Natural killer cell (primary cell): Measurements from ENCODE around the gene SFMBT1. TPM values are rescaled to one million over a fixed set of nuclear protein-coding genes. Genes with fewer than 3 reads are reported as not detected.

Experiments used
- ATAC-seq, 3 donors: fragments of 150-1000 bp in 2 of 3; fragments of 200-7000 bp in 1 of 3; cut with Tn5 transposase; 1 replicate in 1 of 3; 2 replicates in 2 of 3; pipeline ENCODE4 v1.10.0; 2021; ENCODE audit warnings: mild to moderate bottlenecking in 2 of 3, moderate library complexity in 2 of 3
- DNase-seq, 2 donors: peaks; one replicate each; pipeline versions ENCODE4 v3.0.0 to v3.0.0-alpha.2; 2013 to 2021; ENCODE audit warnings: mixed read lengths in 1 of 2
- H3K27ac ChIP-seq: one replicate; pipeline ENCODE4 v1.5.1; 2013; ENCODE audit warnings: mild to moderate bottlenecking, low read length
- H3K27me3 ChIP-seq: one replicate; pipeline ENCODE4 v1.6.1; 2013; ENCODE audit warnings: low read length; ENCODE audit not compliant: control insufficient read depth, insufficient read depth
- H3K36me3 ChIP-seq: one replicate; pipeline ENCODE4 v1.6.1; 2013; ENCODE audit warnings: low read length; ENCODE audit not compliant: control insufficient read depth, insufficient read depth
- H3K4me1 ChIP-seq: one replicate; pipeline ENCODE4 v1.6.1; 2013; ENCODE audit warnings: low read length; ENCODE audit not compliant: control insufficient read depth, insufficient read depth
- H3K4me3 ChIP-seq: one replicate; pipeline ENCODE4 v1.5.1; 2013; ENCODE audit warnings: low read length
- H3K9me3 ChIP-seq: one replicate; pipeline ENCODE4 v1.6.1; 2013; ENCODE audit warnings: low read length; ENCODE audit not compliant: control insufficient read depth, insufficient read depth
- H3K27ac Mint-ChIP-seq, 2 donors: one replicate each; pipeline ENCODE4 v1.8.0; 2022; ENCODE audit warnings: mild to moderate bottlenecking in 2 of 2, mixed read lengths in 2 of 2, moderate library complexity in 1 of 2
- H3K27me3 Mint-ChIP-seq, 2 donors: one replicate each; pipeline ENCODE4 v1.8.0; 2022; ENCODE audit warnings: low read depth in 2 of 2, mixed read lengths in 2 of 2
- H3K36me3 Mint-ChIP-seq: one replicate; pipeline ENCODE4 v1.8.0; 2022; ENCODE audit warnings: mixed read lengths
- H3K4me1 Mint-ChIP-seq, 2 donors: one replicate each; pipeline ENCODE4 v1.8.0; 2022; ENCODE audit warnings: mixed read lengths in 2 of 2
- H3K4me3 Mint-ChIP-seq: one replicate; pipeline ENCODE4 v1.8.0; 2022; ENCODE audit warnings: mild to moderate bottlenecking, moderate library complexity, mixed read lengths
- H3K9me3 Mint-ChIP-seq, 2 donors: one replicate each; pipeline ENCODE4 v1.8.0; 2022; ENCODE audit warnings: mixed read lengths in 2 of 2
- CTCF ChIP-seq: fragments of 200-600 bp; IDR thresholded peaks from one replicate; pipeline ENCODE4 v1.8.0; 2022; ENCODE audit warnings: antibody characterized with exemption
- WGBS: methylation state at CpG from one replicate; pipeline ENCODE4 v1.1.7; 2013; ENCODE audit warnings: missing lambda C conversion rate; ENCODE audit not compliant: insufficient coverage; 5-methylcytosine and 5-hydroxymethylcytosine counted together
- intact Hi-C: fragments of 100-400 bp; cut with micrococcal nuclease; formaldehyde crosslinking; loops from one replicate; pipeline ENCODE4 v1.14.2; 2022
- total RNA-seq, 4 donors: library from RNA; stranded (reverse); fragments of 120-200 nt in 1 of 4; gene quantifications; one replicate each; pipeline versions ENCODE4 v1.2.3 to v1.2.4, GENCODE V29; 2013 to 2022

Gene SFMBT1
- total RNA-seq, 3 donors from 2014 or later (not counting 1 experiment from before 2014, with no cell fraction given) = 20.2 to 22.3 (median 22.2) TPM

DNA sequence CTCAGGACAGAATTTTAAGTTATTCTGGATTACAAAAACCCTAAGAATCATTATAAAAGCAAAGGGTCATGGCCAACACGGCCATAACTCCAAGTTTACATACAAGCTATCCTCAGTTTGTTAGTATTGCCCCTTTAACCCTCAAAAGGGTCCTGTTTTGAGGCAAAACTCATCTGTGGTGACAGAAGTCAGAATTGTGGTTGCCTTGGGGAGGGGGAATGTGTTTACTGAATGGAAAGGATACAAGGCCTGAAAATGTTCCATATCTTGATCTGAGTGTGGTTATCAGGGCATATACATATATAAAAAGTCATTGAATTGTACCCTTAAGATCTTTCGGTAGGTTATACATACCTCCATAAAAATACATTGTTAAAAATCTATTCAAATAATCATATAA is 2.1 kb downstream of the SFMBT1 start:
- intact Hi-C loops = no loop called here
- H3K9me3 Mint-ChIP-seq = no peaks in the 10 kb centered on the region
- no peaks in the 10 kb centered on the region for H3K27me3 ChIP-seq
- no peaks in the 10 kb centered on the region for H3K36me3 ChIP-seq
- no peaks in the 10 kb centered on the region for H3K9me3 ChIP-seq
- ATAC-seq (no peak), DNase-seq (no peak)
- no peak overlapping the region for H3K27ac ChIP-seq
- H3K4me1 ChIP-seq = peaks cover 9% of the 10 kb centered on the region
- no peaks in the 10 kb centered on the region for H3K27me3 Mint-ChIP-seq
- no peak overlapping the region for H3K4me3 ChIP-seq
- peaks cover 28 to 39% of the 10 kb centered on the region in 2 donors for H3K4me1 Mint-ChIP-seq
- 93% methylated on average over 2 of the region's 2 CpGs for WGBS
- peak overlapping the region; percentile 91 to 92 for H3K27ac Mint-ChIP-seq
- H3K4me3 Mint-ChIP-seq = peak overlapping the region; percentile 91
- TF ChIP-seq CTCF = no peak
- no peaks in the 10 kb centered on the region for H3K36me3 Mint-ChIP-seq

DNA sequence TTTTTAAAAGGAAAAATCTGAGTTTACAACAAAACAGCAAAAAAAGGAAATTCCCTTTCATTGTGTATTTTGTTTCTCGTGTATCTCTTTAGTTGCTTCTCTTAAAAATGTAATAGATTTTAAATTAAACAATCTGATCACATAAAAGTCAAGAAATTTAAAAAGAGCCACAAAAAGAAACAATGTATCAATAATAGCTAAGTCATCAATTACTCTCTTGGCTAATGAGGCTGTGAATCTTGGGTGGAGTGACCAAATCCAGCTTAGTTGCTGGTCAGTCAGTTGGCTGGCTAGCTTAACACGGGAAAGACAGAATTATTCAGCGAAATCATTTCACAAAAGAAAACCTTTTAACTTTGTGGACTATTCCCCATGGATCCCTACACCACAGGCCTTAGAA is 3.2 kb downstream of the SFMBT1 start:
- TF ChIP-seq CTCF = no peak
- WGBS = 94% methylated on average over 2 of the region's 3 CpGs
- intact Hi-C loops = no loop called here
- Mint-ChIP-seq H3K9me3 (no peaks in the 10 kb centered on the region), H3K4me1 (peaks cover 35 to 39% of the 10 kb centered on the region in 2 donors), H3K27ac (no peak overlapping the region), H3K27me3 (no peaks in the 10 kb centered on the region), H3K4me3 (no peak overlapping the region), H3K36me3 (no peaks in the 10 kb centered on the region)
- no peak for DNase-seq
- H3K4me1 ChIP-seq = peaks cover 9% of the 10 kb centered on the region
- no peaks in the 10 kb centered on the region for H3K36me3 ChIP-seq
- H3K9me3 ChIP-seq = no peaks in the 10 kb centered on the region
- H3K4me3 ChIP-seq = no peak overlapping the region
- no peak overlapping the region for H3K27ac ChIP-seq
- H3K27me3 ChIP-seq = no peaks in the 10 kb centered on the region
- no peak for ATAC-seq

DNA sequence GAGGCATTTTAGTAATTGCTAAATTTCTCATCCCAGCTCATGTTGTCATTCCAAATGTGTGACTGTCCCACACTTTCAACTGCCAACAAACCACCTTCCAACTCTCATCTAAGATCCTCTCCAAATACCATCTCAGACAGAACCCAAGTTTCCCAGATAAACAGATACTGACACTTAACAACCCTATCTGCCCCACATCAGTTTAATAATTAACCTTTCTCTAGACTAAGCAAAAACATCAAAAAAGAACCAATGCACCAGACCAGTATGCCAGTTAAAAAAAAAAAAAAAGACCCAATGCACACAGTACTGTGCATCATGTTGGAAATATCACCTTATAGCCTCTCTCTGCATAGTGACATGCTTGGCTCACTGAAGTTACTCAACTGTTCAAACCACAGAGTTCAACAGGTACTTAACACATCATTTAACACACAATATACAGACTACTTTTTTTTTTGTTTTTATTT is 5.5 kb downstream of the SFMBT1 start:
- TF ChIP-seq CTCF = no peak
- no peaks in the 10 kb centered on the region for H3K27me3 ChIP-seq
- no peak overlapping the region for H3K27ac ChIP-seq
- no peak for DNase-seq
- Mint-ChIP-seq H3K27ac (no peak overlapping the region), H3K4me1 (peaks cover 36 to 44% of the 10 kb centered on the region in 2 donors), H3K36me3 (no peaks in the 10 kb centered on the region), H3K4me3 (no peak overlapping the region), H3K27me3 (no peaks in the 10 kb centered on the region), H3K9me3 (no peaks in the 10 kb centered on the region)
- H3K9me3 ChIP-seq = no peaks in the 10 kb centered on the region
- ATAC-seq = no peak
- peaks cover 11% of the 10 kb centered on the region for H3K4me1 ChIP-seq
- intact Hi-C loops = no loop called here
- no peaks in the 10 kb centered on the region for H3K36me3 ChIP-seq
- H3K4me3 ChIP-seq = no peak overlapping the region

- WGBS = 60% methylated on average over 1 of the region's 2 CpGs
- H3K36me3 ChIP-seq = no peaks in the 10 kb centered on the region
- Mint-ChIP-seq H3K9me3 (no peaks in the 10 kb centered on the region), H3K27ac (no peak overlapping the region), H3K4me3 (no peak overlapping the region), H3K4me1 (peaks cover 37 to 43% of the 10 kb centered on the region in 2 donors), H3K27me3 (no peaks in the 10 kb centered on the region), H3K36me3 (no peaks in the 10 kb centered on the region)
- no peak overlapping the region for H3K27ac ChIP-seq
- peaks cover 17% of the 10 kb centered on the region for H3K4me1 ChIP-seq
- DNase-seq (no peak), ATAC-seq (no peak)
- no peaks in the 10 kb centered on the region for H3K27me3 ChIP-seq
- no peak overlapping the region for H3K4me3 ChIP-seq
- no peak for TF ChIP-seq CTCF
- intact Hi-C loops = no loop called here
- no peaks in the 10 kb centered on the region for H3K9me3 ChIP-seq
These were observed 6.5 kb downstream of the SFMBT1 start for GRCh38 chr3:53039376-53039752.
